ENCODE data around the gene TRAPPC8. TPM values are rescaled to one million over a fixed set of nuclear protein-coding genes. Genes with fewer than 3 reads are reported as not detected.

TRAPPC8 gene
- total and polyA plus RNA-seq, 7 donors, result 17.1 to 36.8 (median 30.5) TPM

GRCh38 chr18:31783059-31783458 is 159.9 kb downstream of the TRAPPC8 start:
- ATAC-seq, result no peak
- intact Hi-C loops (cut with DNase I), result no loop called here
- 79 to 84% (median 80%) methylated on average over 3 of the region's 3 CpGs for WGBS, 3 donors

More at GRCh38 chr18:31783059-31783458, 159.9 kb downstream of the TRAPPC8 start:
- no peaks in the 10 kb centered on the region for H3K36me3 ChIP-seq (ENCODE audit: insufficient read depth in 1 of 2, low read depth in 1 of 2)
- H3K4me3 ChIP-seq, result no peak overlapping the region
- no peak for DNase-seq
- no peak overlapping the region for H3K27ac ChIP-seq
- TF ChIP-seq CTCF (IDR thresholded peaks at IDR 0.05), result no peak
- no peaks in the 10 kb centered on the region for H3K4me1 ChIP-seq
- peaks cover 13% of the 10 kb centered on the region for H3K9me3 ChIP-seq
- H3K27me3 ChIP-seq (ENCODE audit: insufficient read depth in 3 of 3, low read length in 2 of 3), result peaks cover 0 to 4% (median 0%) of the 10 kb centered on the region in 3 donors

Other genes with a start within 250 kb of the TRAPPC8 start
- gene SLC25A52, start 182.2 kb downstream of the TRAPPC8 start, total RNA-seq, result not detected
- under 1 TPM in 2 of 3 donors, not detected in 1; 0.05 to 0.78 TPM for gene SLC25A52, start 182.2 kb downstream of the TRAPPC8 start, polyA plus RNA-seq
- gene RNF125, start 75.7 kb upstream of the TRAPPC8 start, total RNA-seq, result 1 to 10 TPM; 1.3 to 4.2 (median 1.7) TPM
- 1 to 10 TPM; 1.2 to 3.0 (median 2.3) TPM for gene RNF125, start 75.7 kb upstream of the TRAPPC8 start, polyA plus RNA-seq
- gene RNF138, start 148.7 kb upstream of the TRAPPC8 start, total RNA-seq, result 10 to 100 TPM in 1 of 4 donors, 1 to 10 TPM in 3; 6.4 to 10.1 (median 8.2) TPM
- gene RNF138, start 148.7 kb upstream of the TRAPPC8 start, polyA plus RNA-seq, result 1 to 10 TPM; 3.6 to 7.5 (median 4.4) TPM
- under 1 TPM in 1 of 4 donors, not detected in 3; 0.38 TPM for gene MEP1B, start 246.9 kb upstream of the TRAPPC8 start, total RNA-seq
- gene MEP1B, start 246.9 kb upstream of the TRAPPC8 start, polyA plus RNA-seq, result under 1 TPM in 1 of 3 donors, not detected in 2; 0.16 TPM

Data from psoas muscle (tissue), 8 donors.